ENCODE data around the gene ALDH5A1. TPM values are rescaled to one million over a fixed set of nuclear protein-coding genes. Genes with fewer than 3 reads are reported as not detected.
A peak's percentile ranks its signal among the peaks of the same experiment; 100 is the strongest.

ALDH5A1 gene
- total RNA-seq, result 10 to 100 TPM; 11.1 to 22.6 TPM

DNA sequence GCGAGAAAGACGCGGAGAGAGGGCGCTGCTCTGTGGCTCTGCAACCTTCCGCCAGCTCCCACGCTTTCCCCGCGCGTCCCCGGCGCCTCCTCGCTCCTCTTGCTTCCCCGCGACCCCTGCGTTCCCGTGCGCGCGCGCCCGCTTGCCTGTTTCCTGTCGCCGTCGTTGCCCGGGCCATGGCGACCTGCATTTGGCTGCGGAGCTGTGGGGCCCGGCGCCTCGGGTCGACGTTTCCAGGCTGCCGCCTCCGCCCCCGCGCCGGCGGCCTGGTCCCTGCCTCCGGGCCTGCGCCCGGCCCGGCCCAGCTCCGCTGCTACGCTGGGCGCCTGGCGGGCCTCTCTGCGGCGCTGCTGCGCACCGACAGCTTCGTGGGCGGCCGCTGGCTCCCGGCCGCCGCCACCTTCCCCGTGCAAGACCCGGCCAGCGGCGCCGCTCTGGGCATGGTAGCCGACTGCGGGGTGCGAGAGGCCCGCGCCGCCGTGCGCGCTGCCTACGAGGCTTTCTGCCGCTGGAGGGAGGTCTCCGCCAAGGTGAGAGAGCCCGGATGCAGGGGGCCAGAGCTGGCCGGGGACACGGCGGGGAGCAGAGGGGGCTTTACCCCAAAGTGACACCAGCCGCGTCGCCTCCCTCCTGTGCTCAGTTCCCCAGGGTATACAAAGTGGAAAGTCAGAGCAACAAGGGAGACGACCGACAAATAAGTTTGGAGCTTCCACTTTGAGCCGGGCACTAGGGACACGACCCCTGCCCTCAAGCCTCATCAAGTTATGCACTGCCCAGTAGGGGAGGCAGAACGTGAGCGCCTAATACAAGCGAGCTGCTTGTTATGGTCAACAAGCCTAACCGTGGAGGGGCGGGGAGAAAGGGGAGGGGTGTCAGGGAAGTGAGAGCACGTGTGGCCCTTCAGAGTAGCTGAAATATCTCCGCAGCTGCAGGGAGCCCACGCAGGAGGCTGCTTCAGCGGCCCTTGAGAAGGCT, at the start of gene ALDH5A1:
Gene ALDH5A1, plus strand, starts transcription at position 149 of the 975 bp plus-strand sequence. Its CDS starts 28 bp downstream, at position 177.
- peak within 1 kb of the TSS; percentile 79 to 81 for H3K27ac ChIP-seq
- TF ChIP-seq, protein P1, sequence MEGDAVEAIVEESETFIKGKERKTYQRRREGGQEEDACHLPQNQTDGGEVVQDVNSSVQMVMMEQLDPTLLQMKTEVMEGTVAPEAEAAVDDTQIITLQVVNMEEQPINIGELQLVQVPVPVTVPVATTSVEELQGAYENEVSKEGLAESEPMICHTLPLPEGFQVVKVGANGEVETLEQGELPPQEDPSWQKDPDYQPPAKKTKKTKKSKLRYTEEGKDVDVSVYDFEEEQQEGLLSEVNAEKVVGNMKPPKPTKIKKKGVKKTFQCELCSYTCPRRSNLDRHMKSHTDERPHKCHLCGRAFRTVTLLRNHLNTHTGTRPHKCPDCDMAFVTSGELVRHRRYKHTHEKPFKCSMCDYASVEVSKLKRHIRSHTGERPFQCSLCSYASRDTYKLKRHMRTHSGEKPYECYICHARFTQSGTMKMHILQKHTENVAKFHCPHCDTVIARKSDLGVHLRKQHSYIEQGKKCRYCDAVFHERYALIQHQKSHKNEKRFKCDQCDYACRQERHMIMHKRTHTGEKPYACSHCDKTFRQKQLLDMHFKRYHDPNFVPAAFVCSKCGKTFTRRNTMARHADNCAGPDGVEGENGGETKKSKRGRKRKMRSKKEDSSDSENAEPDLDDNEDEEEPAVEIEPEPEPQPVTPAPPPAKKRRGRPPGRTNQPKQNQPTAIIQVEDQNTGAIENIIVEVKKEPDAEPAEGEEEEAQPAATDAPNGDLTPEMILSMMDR (IDR thresholded peaks at IDR 0.05), result peak in 3 of 4 experiments; percentile 5 to 30 (median 21)
- TF ChIP-seq POLR2A (IDR thresholded peaks at IDR 0.05) (peak; percentile 24), POLR2AphosphoS5 (IDR thresholded peaks at IDR 0.05) (peak; percentile 3)
- under 1% methylated on average over 54 of the region's 93 CpGs for WGBS
- H3K9me3 ChIP-seq, result no peaks in the 10 kb centered on the region
- H3K4me1 ChIP-seq (replicated peaks), result peaks cover 4% of the 10 kb centered on the region
- H3K4me3 ChIP-seq, result peak within 1 kb of the TSS; percentile 51 to 59
- DNase-seq (ENCODE audit: low spot score), result peak; percentile 61
- intact Hi-C loops (cut with DNase I), result no loop called here
- H3K36me3 ChIP-seq, result no peaks in the 10 kb centered on the region
- no peaks in the 10 kb centered on the region for H3K27me3 ChIP-seq (replicated peaks; ENCODE audit: insufficient read depth)

DNA sequence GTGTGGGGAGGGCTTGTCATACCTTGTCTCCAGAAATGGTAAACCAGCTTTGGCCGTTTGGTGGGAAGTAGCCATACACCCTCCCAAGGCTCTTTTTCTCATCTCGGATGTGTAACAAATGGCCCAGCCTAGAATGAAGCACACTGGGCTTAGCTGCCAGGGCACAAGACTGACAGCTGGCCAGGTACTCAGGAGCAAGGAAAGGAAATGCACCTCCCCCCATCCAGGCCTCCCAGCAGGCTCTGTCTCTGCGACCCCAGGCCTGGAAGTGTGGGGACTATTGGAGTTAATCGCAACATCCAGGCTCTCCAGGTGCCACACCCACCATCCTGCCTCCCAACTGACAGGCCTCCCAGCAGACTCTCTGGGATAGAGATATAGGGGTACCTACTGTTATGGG, 49.1 kb upstream of the ALDH5A1 start:
- H3K27ac ChIP-seq, result no peak overlapping the region
- TF ChIP-seq POLR2A (IDR thresholded peaks at IDR 0.05) (no peak), POLR2AphosphoS5 (IDR thresholded peaks at IDR 0.05) (no peak)
- TF ChIP-seq, protein P1 (IDR thresholded peaks at IDR 0.05), result no peak
- H3K36me3 ChIP-seq, result no peaks in the 10 kb centered on the region
- no peaks in the 10 kb centered on the region for H3K27me3 ChIP-seq (replicated peaks; ENCODE audit: insufficient read depth)
- intact Hi-C loops (cut with DNase I), result no loop called here
- 74% methylated on average over 4 of the region's 4 CpGs for WGBS
- no peak for DNase-seq (ENCODE audit: low spot score)
- H3K4me1 ChIP-seq (replicated peaks), result no peaks in the 10 kb centered on the region
- H3K9me3 ChIP-seq, result no peaks in the 10 kb centered on the region
- H3K4me3 ChIP-seq, result no peak overlapping the region

DNA sequence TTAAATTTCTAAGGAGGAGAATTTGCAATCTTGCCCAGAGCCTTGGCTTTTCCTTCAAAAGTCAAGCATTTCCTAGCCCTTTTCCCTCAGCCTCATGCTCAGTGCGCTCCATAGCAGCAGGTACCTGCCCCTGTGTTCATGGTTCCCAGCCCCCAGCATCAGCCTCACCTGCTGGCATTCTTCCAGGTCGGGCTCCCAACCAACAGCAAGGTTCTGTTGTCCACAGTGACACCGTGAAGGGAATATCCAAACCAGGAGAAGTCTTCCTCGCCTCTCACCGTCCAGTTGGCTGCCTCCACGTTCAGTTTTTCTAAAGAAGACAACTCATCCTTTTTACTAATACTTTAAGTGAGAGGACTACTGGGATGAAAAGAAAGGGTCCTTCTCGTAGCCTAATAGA, 48.1 kb upstream of the ALDH5A1 start:
- Histone ChIP-seq H3K4me1 (replicated peaks) (no peaks in the 10 kb centered on the region), H3K27me3 (replicated peaks; ENCODE audit: insufficient read depth) (no peaks in the 10 kb centered on the region), H3K36me3 (no peaks in the 10 kb centered on the region), H3K27ac (no peak overlapping the region), H3K9me3 (no peaks in the 10 kb centered on the region), H3K4me3 (no peak overlapping the region)
- DNase-seq (ENCODE audit: low spot score), result no peak
- intact Hi-C loops (cut with DNase I), result no loop called here
- 90% methylated on average over 7 of the region's 7 CpGs for WGBS
- TF ChIP-seq POLR2A (IDR thresholded peaks at IDR 0.05), result no peak
- TF ChIP-seq, protein P1 (IDR thresholded peaks at IDR 0.05), result no peak

DNA sequence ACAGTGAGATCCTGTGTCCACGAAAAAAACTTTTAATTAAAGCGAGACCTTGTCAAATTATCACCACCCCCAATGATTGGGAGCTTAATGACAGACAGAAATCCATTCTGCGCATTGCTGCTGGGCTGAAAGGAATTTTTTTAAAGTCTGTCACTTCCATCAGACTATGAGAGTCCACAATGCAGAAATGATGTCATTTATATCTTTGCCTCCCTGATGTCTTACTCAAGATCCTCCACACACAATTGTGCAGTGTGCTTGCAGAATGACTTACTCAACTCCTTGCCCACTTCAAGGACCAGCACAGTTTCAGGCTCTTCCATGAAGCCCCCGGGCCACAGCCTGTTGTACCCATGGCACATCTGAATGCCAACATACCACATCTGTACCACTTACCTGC, 46.4 kb upstream of the ALDH5A1 start:
- Histone ChIP-seq H3K27me3 (replicated peaks; ENCODE audit: insufficient read depth) (no peaks in the 10 kb centered on the region), H3K9me3 (no peaks in the 10 kb centered on the region), H3K4me1 (replicated peaks) (no peaks in the 10 kb centered on the region), H3K27ac (no peak overlapping the region), H3K4me3 (no peak overlapping the region), H3K36me3 (no peaks in the 10 kb centered on the region)
- DNase-seq (ENCODE audit: low spot score), result no peak
- 81% methylated on average over 4 of the region's 4 CpGs for WGBS
- intact Hi-C loops (cut with DNase I), result no loop called here
- TF ChIP-seq POLR2A (IDR thresholded peaks at IDR 0.05), result no peak
- no peak for TF ChIP-seq POLR2AphosphoS5 (IDR thresholded peaks at IDR 0.05)
- TF ChIP-seq, protein P1 (IDR thresholded peaks at IDR 0.05), result no peak
